ENCODE data around the gene SCG3. TPM values are rescaled to one million over a fixed set of nuclear protein-coding genes. Genes with fewer than 3 reads are reported as not detected.

Gene SCG3
- total and polyA plus RNA-seq, 2 of the 4 experiments (the other 2 are of a cell fraction), result 0.02 TPM; not detected in 1

DNA sequence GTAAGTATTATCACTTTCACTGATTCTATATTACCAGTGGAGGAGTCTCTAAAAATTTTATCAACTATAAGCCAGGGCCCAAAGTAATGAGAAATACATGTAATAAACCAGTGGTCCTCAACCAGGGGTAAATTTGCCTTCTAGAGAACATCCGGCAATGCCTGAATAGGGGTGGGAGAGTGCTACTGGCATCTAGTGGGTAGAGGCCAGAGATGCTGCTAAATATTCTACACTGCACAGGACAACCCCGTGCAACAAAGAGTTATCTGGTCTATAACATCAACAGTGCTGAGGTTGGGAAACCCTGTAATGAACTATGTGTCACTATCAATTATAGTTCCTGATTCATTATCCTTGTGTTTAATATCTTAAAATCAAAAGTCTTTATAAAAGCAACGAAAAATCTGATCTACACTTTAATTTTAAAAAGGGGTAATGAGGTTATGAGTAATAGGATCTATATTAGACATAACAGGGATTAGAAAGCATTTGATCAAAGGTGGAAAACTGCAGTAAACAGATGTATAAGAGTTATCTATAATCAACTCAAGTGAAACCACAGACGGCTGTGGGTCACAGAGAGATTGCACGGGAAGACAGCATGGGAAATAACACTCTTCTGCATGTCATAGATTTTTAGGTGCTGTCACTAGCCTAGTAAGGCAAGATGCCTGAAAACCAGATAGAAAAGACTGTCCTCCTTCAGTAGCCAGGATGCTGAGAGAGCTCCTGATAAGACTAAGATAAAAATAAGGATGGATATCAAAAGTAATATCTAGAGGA is 54.1 kb downstream of the SCG3 start:
- Histone ChIP-seq H3K4me3 (ENCODE audit: insufficient read depth, low read depth, low read length) (no peak overlapping the region), H2BK20ac (ENCODE audit: low read depth, low read length) (no peak overlapping the region), H3K27me3 (ENCODE audit: control insufficient read depth, insufficient read depth, low read length) (no peaks in the 10 kb centered on the region), H3K4me1 (ENCODE audit: control insufficient read depth, insufficient read depth, low read length) (peaks cover 11% of the 10 kb centered on the region), H3K4me2 (ENCODE audit: low read depth, low read length) (no peak overlapping the region), H2AK9ac (replicated peaks; ENCODE audit: low read depth, low read length, poor library complexity) (no peak overlapping the region), H3K79me1 (ENCODE audit: low read depth in 1 of 2, low read length in 2 of 2) (peaks cover 14 to 50% of the 10 kb centered on the region in 2 experiments), H3K36me3 (ENCODE audit: control insufficient read depth, insufficient read depth, low read length) (no peaks in the 10 kb centered on the region), H3K23ac (ENCODE audit: low read depth, low read length) (no peak overlapping the region), H3K9ac (ENCODE audit: low read depth, low read length) (no peak overlapping the region), H2AK5ac (ENCODE audit: low read depth, low read length) (no peak overlapping the region), H3K56ac (ENCODE audit: extremely low read depth, insufficient read depth, low read length) (no peak overlapping the region), H2BK15ac (ENCODE audit: low read depth, low read length) (no peak overlapping the region), H3K9me1 (ENCODE audit: insufficient read depth, low read length) (peaks cover 4% of the 10 kb centered on the region), H2BK5ac (ENCODE audit: low read depth, low read length, poor library complexity, severe bottlenecking) (no peak overlapping the region), H3K27ac (ENCODE audit: insufficient read depth, low read length) (no peak overlapping the region), H3K18ac (ENCODE audit: low read depth, low read length) (no peak overlapping the region), H3K4ac (ENCODE audit: low read depth, low read length) (no peak overlapping the region), H4K91ac (ENCODE audit: insufficient read depth, low read depth, low read length) (no peak overlapping the region), H4K5ac (ENCODE audit: low read depth, low read length) (no peak overlapping the region), H4K20me1 (ENCODE audit: insufficient read depth, low read length) (no peaks in the 10 kb centered on the region), H2AFZ (replicated peaks; ENCODE audit: low read length, poor library complexity) (no peak overlapping the region), H3K9me3 (ENCODE audit: control insufficient read depth, insufficient read depth, low read length) (no peaks in the 10 kb centered on the region), H2BK120ac (ENCODE audit: low read depth, low read length) (no peak overlapping the region), H4K8ac (ENCODE audit: low read depth in 2 of 2, low read length in 2 of 2) (no peak overlapping the region), H3K14ac (replicated peaks; ENCODE audit: low read depth, low read length) (no peak overlapping the region)
- peak; percentile 19; the same call in 1 of the 2 replicates for TF ChIP-seq RAD21 (IDR thresholded peaks at IDR 0.05; ENCODE audit: low read length)
- TF ChIP-seq, protein P1, sequence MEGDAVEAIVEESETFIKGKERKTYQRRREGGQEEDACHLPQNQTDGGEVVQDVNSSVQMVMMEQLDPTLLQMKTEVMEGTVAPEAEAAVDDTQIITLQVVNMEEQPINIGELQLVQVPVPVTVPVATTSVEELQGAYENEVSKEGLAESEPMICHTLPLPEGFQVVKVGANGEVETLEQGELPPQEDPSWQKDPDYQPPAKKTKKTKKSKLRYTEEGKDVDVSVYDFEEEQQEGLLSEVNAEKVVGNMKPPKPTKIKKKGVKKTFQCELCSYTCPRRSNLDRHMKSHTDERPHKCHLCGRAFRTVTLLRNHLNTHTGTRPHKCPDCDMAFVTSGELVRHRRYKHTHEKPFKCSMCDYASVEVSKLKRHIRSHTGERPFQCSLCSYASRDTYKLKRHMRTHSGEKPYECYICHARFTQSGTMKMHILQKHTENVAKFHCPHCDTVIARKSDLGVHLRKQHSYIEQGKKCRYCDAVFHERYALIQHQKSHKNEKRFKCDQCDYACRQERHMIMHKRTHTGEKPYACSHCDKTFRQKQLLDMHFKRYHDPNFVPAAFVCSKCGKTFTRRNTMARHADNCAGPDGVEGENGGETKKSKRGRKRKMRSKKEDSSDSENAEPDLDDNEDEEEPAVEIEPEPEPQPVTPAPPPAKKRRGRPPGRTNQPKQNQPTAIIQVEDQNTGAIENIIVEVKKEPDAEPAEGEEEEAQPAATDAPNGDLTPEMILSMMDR (conservative IDR thresholded peaks at IDR 0.05; ENCODE audit: low read depth, low read length), result no peak
- dilution Hi-C loops (cut with HindIII; ENCODE audit: low sequenced_read_pairs, unreplicated experiment), result no loop called here
- CTCF ChIA-PET, result no interaction called here
- BruUV-seq (replicated peaks), result no TSS peak
- WGBS, 2 experiments (ENCODE audit: extremely low coverage in 2 of 2, insufficient read length in 1 of 2), result no CpG with 5 or more reads among the region's 5 CpGs
- in situ Hi-C loops (cut with MboI; ENCODE audit: low sequenced_read_pairs), result no loop called here
- DNase-seq, result no peak
- POLR2A ChIA-PET (ENCODE audit: unreplicated experiment), result no interaction called here
- no peak for ATAC-seq (ENCODE audit: low read depth)
- intact Hi-C loops (cut with micrococcal nuclease), result loop anchor here (2.0 kb wide), 1 partner anchor 23 kb away; no protein-coding TSS in a partner anchor
